ENCODE results near the gene RAB12. TPM values are rescaled to one million over a fixed set of nuclear protein-coding genes. Genes with fewer than 3 reads are reported as not detected.

Gene RAB12
- total RNA-seq, 1 donor = 64.8 TPM

DNA sequence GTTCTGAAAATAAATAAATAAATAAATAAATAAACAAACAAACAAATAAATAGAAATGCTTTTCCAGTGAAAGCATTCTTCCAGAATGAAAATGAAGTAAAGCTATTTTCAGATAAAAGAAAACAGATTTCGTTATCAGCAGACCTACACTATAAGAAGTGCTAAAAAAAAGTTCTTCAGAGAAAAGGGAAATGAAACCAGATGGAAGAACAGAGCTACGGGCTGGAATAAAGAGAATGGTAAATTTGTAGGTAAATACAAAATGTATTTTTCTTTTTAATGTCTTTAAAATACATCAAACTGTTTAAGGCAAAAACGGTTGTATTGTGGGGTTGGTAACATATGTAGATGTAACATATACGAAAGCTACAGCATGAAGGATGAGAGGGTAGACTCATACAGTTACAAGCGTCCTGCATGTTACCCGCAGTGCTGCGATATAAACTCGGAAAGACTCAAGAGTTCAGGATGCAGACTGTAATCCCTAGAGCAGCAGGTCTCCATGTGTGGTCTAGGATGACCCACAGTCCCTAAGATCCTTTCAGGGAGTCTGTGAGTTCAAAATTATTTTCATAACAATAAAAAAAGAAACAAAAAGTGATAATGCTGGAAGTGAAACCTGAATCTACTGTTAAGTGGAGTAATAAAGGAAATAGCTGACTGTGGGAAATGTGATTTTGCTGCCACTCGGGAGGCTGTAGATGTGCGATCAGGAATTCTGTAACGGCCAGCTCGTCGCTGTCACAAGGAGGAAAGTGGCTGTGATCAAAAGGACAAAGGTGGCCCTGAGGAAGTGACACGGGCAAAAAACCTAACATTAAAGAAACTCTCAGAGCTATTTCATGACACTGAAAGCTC is 5.3 kb upstream of the RAB12 start:
- no peak for DNase-seq (ENCODE audit: low read depth)
- TF ChIP-seq, protein P1, sequence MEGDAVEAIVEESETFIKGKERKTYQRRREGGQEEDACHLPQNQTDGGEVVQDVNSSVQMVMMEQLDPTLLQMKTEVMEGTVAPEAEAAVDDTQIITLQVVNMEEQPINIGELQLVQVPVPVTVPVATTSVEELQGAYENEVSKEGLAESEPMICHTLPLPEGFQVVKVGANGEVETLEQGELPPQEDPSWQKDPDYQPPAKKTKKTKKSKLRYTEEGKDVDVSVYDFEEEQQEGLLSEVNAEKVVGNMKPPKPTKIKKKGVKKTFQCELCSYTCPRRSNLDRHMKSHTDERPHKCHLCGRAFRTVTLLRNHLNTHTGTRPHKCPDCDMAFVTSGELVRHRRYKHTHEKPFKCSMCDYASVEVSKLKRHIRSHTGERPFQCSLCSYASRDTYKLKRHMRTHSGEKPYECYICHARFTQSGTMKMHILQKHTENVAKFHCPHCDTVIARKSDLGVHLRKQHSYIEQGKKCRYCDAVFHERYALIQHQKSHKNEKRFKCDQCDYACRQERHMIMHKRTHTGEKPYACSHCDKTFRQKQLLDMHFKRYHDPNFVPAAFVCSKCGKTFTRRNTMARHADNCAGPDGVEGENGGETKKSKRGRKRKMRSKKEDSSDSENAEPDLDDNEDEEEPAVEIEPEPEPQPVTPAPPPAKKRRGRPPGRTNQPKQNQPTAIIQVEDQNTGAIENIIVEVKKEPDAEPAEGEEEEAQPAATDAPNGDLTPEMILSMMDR (IDR thresholded peaks at IDR 0.05; ENCODE audit: insufficient read depth, low read depth, low read length) = no peak
- no peak overlapping the region for H3K4me3 ChIP-seq (ENCODE audit: low read depth, low read length)

- TF ChIP-seq, protein P1 (IDR thresholded peaks at IDR 0.05; ENCODE audit: insufficient read depth, low read depth, low read length) = no peak
- no peak overlapping the region for H3K4me3 ChIP-seq (ENCODE audit: low read depth, low read length)
- no peak for DNase-seq (ENCODE audit: low read depth)
Observed at GRCh38 chr18:8605974-8606373, 3.3 kb upstream of the RAB12 start.

DNA sequence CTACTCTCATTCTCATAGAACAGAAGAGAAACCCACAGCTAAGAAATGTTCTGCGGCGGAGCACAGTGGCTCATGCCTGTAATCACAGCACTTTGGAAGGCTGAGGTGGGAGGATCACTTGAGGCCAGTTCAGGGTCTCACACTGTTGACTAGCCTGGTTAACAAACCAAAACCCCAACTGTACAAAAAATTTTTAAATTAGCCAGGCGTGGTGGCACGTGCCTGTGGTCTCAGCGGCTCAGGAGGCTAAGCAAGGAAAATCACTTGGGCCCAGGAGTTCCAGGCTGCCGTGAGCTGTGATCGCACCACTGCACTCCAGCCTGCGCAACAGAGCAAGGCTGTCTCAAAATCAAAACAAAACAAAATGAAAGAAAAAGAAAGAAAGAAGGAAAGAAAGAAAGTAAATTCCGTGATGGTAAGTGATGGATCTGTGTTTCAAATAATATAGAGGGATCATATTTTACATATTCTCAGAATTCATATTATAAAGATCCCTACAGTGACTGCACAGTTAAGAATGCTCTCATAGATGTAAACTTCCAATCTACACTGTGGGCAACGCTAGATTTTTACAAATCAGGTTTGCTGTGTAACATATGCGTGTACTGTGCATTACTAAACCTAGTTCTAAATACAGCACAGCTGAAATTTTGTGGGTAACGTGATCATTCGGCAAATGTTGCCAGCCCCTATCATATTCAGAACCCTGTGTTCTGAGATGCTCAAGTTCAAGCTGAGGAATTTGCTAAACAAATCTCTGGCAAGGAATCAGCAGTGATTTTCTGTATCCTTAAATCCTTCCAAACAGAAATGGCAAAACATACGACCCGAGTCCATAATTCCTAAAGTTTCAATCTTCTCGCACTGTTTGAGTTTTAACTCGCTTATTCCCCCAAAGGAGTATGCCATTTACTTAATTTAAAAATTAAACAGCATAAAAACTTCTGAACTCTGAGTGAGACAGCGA is 1.2 kb upstream of the RAB12 start:
- peak overlapping the region; percentile 53 for H3K4me3 ChIP-seq (ENCODE audit: low read depth, low read length)
- peak; percentile 41 for DNase-seq (ENCODE audit: low read depth)
- TF ChIP-seq, protein P1 (IDR thresholded peaks at IDR 0.05; ENCODE audit: insufficient read depth, low read depth, low read length) = peak; percentile 1

GRCh38 chr18:8609659-8610458 is 622 bp downstream of the RAB12 start:
- TF ChIP-seq, protein P1 (IDR thresholded peaks at IDR 0.05; ENCODE audit: insufficient read depth, low read depth, low read length) = no peak

DNA sequence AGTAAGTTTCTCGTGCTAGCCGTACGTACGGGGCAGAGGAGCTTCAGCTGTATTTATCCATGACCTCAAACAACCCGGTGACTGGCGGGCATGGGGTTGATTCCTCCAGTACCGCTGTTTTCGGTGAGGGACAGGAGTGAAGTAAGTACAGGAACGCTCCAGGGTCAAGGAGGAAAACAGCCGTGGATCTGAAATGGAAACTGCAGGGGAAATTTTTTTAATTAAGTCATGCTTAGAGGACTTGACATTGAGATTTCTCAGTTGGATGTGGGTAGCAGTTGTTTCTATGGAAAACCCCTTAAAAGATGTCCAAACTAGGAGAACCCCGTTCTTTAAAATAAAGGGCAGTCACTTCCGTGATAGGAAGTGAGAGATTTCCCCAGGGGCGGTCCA is 1.2 kb downstream of the RAB12 start:
- TF ChIP-seq, protein P1 (IDR thresholded peaks at IDR 0.05; ENCODE audit: insufficient read depth, low read depth, low read length) = no peak
- peak; percentile 59 for DNase-seq (ENCODE audit: low read depth)
- H3K4me3 ChIP-seq (ENCODE audit: low read depth, low read length) = peak overlapping the region; percentile 81

More at GRCh38 chr18:8609659-8610458, 622 bp downstream of the RAB12 start:
- peak overlapping the region; percentile 81 for H3K4me3 ChIP-seq (ENCODE audit: low read depth, low read length)
- peak; percentile 11 for DNase-seq (ENCODE audit: low read depth)

Data from fibroblast of villous mesenchyme (primary cell).